NCI-H146 treated with DMSO at 0.1 percent for 48 hours (cell line): ENCODE results near the gene FGFR2.

Source experiments
- DNase-seq: peaks from one replicate; lab custom pipeline; 2025; ENCODE audit not compliant: unreplicated experiment; lab: John Stamatoyannopoulos, UW

Gene FGFR2

DNA sequence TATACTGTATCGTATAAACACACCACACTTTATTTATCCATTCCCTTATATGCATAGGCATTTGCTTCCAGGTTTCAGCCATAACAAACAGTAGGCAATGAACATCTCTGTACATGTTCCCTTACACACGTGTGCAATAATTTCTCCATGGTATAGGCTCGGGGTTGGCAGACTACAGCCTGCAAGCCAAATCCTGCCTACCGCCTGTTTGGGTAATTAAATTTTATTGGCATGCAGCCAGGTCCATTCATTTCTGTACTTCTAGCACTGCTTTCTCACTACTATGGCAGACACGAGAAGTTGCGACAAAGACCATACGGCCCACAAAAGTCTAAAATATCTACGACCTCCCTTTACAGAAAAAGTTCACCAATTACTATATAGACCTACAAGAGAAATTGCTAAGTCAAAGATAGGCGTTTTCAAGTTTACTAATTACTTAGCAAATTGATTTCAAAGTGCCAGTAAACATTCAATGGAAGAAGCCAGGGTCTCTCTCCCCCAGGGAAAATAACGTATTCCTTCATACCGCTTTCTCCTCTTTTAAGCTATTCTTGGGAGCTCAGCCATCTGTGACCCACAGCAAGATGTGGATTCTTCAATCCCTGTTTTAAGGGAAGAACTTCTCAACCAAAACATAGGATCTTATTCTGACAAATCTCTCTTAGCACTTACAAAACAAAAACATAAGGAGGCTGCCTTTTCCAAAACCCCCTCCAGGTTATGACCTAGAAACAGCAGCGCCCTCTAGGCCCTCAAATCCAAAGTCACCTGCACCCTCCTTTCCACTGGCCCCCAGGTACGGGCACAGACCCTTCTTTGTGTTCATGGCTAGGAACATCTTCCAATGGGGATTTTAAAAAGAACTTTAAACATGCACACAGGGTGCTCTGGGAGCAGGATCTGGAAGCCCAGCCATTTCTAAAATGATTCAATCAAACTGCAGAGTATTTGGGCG is 100.5 kb downstream of the FGFR2 start:
- peak; percentile 11 for DNase-seq

DNA sequence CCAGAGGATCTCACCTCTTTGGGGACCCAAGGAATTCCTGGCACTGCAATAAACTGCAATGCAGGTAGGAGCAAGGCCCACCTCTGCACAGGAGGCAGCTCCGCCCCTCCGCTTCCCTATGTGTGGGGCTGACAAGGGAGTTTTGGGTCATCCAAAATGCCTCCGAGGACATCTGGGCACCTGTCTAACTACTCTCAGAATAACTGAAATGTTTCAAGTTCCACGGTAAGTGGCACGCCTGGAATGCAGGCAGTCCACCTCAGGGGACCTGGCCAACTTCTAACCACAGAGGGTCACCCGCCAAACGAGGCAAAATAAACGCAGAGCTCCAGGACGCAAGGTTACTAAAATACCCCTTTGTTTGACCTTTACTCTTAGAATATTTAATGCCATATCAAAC is 102.5 kb downstream of the FGFR2 start:
- DNase-seq = no peak

DNA sequence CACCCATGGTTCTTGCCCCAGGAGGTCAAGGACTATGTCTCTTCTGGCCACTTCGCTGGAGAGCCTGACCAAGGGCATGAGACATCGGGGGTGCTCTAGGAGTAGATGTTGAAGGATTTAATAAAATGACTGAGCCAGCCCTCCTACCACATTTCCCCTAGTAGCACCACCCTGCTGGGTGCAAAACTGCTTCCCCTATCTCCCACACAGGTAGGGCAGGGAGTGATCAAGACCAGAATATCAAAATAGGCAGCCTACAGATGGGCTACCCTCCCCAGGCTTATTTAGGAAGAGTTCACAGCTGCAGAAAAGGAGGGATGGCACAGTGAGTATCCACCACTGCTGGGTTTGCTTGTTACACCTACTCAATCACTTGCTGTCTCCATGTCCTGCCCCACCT is 103.9 kb downstream of the FGFR2 start:
- DNase-seq = no peak

DNA sequence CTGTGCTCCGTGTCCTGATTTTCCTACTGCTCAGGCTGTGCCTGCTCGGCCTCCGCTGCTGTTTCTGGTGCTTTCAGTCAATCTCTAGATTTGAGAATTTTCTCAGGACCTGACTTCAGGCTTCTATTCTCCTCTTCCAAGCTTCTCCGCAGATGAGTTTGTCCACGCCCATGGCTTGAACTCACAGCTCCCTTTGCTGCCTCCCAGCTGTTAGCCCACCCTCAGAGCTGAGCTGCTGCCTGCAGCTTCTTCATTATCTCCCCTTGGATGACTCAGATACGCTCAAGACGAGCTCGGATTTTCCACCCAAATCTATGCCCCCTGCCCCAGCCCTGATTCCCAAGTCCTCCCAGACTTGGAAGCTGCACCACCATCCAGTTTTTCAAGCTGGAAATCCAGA is 104.7 kb downstream of the FGFR2 start:
- DNase-seq = no peak

DNA sequence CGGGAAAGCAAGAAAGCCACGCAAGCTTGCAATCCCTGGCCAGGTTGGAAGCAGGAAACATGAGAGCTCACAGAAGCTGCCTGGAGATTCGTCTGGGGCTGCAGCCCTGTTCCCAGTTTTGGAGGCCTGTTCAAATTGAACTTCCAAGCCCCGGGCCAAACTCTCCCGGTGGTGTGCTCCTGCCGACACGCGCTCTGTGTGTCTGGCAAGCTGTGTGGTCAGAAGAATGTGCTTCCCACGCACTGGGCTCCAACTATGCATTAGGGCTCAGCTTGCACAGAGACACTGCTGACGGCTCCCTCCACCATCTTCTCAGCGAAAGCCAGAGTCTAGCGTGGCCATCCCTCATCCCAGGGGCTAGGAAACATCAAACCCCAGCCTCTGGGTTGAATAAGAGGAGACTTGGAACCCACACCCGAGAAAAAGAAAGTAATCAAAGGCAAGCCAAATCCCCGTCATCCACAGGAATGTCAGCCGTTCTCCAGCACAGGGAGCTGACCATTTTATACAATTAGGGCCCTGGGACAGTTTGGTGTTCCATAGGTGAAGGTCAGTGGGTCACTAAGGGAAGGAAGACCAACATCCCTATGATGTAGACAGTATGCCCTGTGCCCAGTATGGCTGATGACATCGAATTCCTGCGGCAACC is 107.2 kb downstream of the FGFR2 start:
- no peak for DNase-seq

DNA sequence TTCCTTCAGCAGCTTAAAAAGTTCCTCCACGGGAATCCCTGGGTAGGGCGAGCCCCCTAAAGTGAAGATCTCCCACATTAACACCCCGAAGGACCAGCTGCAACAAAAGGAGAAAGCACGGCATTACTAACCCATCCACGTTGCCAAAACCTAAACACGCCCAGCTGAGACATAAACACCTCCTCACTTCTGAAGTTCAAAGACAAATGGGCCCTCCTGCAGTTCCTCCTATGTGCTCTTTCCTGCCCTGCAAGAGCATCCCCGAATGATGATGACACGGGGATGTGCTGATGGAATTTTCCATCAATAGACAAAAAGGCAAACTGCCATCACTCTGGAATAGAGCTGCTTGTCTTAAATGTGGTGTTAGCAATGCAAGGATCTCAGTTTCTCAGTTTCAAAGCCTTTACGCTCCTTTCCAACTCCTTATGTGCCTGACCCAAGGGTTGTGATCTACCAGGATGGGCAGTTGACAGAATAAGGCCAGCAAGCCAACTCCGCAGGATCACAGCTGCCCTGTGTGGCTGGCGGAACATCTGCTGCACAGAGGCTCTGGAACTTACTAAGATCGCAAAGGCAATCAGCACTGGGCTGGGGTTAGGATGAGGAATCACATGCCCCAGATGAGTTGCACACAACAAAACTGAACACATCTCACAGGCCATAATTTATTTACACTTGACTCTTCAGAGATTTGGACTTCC is 112.7 kb downstream of the FGFR2 start:
- DNase-seq = no peak

DNA sequence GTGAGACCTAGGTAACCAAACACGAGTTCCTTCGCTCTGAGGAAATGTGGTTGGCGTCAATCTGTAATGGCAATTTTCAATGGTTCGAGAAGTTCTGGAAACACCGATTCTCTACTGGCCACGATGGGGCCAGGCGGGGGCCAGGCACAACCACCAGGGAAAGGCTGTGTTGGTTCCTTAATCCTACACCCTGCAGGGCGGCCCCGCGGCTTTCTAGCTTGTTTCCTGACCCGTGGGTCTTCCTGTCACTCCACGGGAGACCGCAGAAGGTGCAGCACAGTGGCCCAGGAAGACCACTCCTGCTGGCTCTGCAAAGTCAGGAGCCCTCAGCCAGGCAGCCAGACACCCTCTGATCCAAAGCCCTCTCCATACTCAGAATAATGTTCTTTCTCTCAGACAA is 113.4 kb downstream of the FGFR2 start:
- no peak for DNase-seq

DNA sequence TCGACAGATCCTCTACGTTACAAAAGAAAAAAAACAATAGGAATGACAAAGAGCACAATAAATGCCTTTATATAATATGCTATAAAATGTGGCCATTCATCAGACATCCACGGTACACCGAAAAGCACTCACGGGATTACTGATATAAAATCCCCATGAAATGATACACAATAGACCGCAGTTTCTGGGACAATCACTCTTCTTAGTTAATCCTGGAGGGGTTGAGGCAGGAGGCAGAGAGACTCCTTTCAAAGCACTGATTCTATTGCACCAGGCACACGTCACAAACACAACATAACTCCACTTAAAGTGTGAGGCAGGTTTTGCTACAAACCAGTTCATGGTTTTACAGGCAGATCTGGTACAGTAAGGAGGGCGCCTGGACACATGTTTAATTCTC is 113.8 kb downstream of the FGFR2 start:
- DNase-seq = no peak

DNA sequence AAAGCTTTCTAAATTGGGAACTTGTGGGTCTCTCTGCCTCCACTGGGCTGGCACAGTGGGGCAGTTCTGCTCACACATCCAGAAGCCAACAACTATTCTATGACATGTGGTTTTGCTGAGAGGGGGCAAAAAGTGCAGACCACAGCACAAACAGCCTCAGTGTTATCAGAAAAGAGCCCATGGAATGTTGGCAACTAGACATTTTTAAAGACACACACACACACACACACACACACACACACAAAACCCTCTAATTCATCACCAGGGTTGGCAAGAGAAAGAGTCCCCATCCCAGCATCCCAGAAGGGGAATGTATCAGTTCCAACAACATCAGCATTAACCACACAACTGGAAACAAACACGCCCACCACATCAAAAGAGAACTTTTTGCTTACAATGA is 117.1 kb downstream of the FGFR2 start:
- DNase-seq = no peak

DNA sequence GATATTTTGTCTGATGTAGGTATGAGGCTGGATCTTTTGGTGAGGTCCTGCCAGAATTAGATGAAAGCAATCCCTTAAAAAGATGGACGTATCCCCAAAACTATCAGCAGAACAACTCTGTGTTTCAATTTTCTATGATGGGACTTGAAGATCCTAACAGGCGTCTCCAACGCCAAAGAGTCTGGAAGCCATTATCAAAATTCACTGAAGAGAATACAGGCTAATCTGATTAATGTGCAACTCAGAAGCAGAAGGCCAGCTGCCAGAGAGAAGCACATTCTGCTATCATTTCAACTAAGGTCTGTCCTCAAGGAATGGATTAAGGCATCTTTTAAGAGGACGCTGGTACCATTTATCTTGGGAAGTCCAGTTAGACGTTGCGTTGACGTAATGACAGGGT is 119.7 kb downstream of the FGFR2 start:
- DNase-seq = no peak

DNA sequence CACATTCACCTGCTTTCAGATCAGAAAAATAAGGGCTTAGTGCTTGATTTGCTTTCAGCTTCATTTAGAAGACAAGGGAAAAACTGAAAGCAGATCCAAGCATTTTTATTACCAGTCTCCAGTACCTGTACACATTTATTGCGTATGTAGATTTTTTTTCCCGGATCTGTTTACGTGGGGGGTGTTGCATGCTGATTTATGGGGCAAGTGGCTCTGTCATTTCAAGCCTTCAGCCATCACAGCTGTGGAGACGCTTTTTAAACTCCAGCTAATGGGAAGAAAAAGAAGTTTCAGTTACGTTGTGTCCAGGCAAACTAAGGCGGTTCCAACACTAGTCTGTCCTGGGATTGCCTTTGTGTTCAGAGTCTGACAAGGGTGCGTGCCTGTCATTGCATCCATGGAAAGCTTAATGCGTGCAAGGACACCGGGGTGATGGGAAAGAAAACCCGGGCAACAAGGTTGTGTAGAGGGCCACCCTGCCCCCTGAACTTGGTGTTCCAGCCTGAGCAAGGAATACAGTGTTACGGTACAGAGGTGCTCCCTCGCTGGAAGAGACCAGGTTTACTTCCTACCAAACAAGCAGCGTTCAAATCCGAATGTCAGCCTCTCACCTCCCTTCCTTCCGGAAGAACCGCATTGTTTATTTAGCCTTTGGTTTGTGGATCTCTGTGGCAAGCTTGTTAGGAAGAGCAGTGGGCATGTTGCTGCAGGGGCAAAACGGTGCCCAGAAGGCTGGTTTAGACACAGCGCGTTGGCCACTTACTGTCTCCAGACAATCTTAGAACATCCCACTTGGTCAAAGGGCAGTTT is 128.2 kb downstream of the FGFR2 start:
- no peak for DNase-seq

DNA sequence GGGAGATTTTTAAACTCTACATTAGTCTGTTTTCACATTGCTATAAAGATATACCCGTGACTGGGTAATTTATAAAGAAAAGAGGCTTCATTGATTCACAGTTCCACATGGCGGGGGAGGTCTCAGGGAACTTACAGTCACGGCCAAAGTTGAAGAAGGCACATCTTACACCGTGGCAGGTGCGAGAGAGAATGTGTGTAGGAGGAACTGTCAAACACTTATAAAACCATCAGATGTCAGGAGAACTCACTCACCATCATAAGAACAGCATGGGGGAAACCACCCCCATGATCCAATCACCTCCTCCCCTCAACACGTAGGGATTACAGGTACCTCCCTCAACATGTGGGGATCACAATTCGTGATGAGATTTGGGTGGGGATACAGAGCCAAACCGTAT is 129.5 kb downstream of the FGFR2 start:
- DNase-seq = no peak

DNA sequence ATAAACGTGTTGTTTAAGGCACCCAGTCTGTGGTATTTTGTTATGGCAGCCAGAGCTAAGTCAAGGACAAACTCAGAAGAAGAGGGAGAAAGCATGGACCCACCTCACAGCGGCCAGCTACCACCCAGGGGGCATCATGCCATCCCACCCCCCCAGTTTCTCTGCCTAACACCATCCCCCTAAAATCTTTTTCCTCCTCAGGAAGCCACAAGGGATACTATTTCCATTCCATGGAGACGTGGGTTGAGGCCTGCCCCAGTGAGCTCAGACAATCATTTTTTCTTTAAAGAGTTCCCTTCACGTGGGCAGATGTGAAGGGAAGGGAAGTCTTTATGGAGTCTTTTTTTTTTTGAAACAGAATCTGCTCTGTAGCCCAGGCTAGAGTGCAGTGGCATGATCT is 131.8 kb downstream of the FGFR2 start:
- no peak for DNase-seq

DNA sequence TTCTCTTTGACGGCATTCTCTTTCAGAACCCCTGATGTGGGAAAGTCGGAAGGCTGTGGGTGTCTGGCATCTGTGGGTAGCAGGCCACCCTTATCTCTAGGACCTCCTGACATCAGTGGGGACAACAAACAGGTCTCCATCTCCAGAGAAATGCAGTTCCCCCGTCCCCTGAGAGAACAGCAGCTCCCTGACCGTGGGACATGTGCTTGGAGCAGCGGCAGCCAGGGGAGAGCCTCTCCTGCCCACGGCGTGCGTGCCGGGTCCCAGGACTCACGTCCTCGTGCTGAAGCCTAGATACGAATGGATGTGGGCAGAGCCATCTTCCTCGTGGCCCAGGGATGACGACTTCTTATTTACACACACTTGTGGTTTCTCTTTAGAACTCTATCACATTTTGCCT is 133.0 kb downstream of the FGFR2 start:
- no peak for DNase-seq

DNA sequence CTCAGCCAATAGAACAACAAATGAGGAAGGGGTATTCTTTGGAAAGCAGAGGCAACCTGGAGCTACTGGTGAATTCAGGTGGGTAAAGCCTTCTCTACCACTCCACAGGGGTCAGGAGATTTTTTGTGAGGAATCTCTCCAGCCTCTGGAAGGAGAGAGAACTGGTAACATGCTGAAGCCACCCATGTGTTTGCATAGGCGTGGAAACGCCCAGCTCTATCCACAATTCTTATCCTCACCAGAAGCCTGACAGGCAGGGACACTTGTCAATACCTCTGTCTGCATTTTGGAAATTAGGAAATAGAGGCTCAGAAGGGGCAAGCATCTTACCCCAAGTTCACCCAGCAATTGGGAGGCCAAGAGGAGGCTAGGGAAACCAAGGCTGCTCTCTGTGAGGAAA is 133.7 kb downstream of the FGFR2 start:
- no peak for DNase-seq

DNA sequence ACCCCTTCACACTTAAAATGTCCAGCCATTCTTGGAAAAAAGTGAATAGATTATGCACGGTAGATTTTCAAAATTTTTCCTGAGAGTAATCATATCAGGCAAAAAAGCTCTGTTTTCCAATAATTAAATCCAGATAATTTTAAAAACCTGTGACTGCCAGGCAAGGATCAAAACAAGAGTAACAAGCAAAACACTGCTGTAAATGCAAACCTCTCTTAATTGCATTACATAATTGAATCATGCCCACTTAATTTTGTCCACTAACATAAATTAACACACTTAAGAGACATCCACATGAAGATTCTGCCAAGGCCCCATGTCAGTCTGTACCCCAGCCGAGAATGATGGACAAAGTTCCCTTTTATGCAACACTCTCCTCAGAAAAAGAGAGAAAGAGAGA is 135.3 kb downstream of the FGFR2 start:
- no peak for DNase-seq

DNA sequence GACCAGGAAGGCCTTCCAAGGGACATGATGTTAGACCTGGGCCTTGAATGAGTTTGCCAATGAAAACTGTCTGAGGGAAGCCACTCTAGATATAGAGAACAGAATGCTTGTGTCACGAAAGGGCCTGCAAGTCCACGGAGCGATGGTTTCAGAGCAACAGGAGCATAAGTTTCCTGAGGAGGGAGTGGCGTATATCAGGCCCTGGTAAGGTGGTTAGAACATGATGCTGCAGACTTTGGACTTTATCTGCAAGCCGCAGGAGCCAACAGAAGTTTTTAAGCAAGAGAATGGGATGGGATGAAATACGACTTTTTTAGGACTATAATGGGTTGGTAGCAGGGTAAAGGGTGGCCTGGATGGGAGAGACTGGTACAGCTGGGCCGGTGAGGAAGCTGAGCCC is 136.0 kb downstream of the FGFR2 start:
- DNase-seq = no peak

DNA sequence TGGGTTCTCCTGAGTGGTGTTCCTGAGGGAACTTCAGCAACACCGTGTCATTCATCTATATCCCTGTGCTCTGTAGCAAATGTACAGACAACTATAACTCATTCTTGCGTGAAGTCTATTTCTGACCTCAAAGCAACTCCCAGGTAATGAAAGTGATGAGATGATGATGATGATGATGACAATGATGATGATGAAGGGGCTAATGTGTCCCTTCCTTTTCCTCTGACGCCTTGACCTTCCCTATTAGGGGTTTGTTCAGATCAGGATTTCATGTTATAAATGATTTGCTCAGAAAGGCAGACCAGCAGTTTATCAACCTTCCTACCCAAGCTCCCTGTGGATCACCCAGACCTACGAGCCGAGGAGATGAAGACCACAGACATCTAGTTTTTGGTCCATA is 136.9 kb downstream of the FGFR2 start:
- DNase-seq = no peak

DNA sequence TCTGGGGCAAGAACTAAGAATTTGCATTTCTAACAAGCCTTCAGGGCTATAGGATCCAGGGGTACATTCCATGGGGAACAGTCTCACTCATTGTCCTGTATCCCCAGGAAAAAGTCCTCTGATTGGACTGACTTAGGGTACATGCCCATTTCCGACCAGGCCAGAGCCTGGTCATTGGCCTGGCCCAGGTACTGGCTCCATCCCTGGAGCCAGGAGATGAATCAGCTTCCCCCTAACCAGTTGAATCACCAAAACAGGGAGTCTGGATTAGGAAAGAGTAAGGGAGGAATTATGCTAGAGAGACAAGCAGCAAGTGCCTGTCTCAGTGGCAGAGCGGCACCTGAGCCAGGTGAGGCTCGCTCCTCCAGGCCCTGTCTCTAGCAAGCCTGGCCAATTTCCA is 137.5 kb downstream of the FGFR2 start:
- DNase-seq = no peak

DNA sequence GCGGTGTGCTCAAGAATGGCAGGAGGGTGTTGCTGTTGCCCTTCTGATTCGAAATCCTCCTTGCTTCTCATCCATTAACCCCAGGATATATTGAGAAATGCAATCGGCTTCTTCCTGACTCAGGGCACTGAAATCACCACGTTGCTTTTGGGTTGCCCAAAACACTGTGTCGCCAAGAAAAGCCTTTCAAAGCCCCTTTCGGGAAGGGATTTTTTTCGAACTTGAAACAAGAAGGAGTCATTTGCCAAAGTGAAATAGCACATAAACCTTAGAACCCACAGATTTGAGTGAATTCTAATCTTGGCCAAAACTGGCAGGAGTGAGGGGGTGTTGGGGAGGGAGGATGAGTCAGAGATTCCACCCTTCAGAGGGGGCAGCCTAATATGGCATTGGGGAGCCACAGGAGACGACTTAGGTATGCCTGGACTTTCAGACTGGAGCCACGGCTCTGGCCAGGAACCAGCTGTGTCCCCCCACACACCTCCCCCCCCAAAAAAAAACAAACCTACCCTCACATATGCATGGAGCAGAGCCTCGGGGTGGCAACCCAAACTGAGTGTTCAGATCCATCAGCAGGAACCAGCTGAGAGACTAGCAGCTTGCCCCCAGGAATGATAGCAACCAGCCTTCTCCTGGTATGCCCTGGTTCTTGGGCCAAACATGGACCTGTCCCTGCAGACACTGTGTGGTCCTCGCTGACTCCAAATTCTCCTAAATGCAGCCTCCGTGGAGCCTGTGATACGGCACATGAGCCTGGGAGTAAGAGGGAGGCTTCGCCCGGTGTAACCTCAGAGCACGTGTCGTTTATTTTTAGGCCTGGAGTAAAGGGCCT is 138.4 kb downstream of the FGFR2 start:
- no peak for DNase-seq
